Measurements from ENCODE around the gene MAPRE2.
A peak's percentile ranks its signal among the peaks of the same experiment; 100 is the strongest.
"Not testable (repeated sequence)": the region's sequence is repeated elsewhere in the genome, so short reads cannot be mapped to it uniquely, and the experiment has no call there.

Gene MAPRE2

DNA sequence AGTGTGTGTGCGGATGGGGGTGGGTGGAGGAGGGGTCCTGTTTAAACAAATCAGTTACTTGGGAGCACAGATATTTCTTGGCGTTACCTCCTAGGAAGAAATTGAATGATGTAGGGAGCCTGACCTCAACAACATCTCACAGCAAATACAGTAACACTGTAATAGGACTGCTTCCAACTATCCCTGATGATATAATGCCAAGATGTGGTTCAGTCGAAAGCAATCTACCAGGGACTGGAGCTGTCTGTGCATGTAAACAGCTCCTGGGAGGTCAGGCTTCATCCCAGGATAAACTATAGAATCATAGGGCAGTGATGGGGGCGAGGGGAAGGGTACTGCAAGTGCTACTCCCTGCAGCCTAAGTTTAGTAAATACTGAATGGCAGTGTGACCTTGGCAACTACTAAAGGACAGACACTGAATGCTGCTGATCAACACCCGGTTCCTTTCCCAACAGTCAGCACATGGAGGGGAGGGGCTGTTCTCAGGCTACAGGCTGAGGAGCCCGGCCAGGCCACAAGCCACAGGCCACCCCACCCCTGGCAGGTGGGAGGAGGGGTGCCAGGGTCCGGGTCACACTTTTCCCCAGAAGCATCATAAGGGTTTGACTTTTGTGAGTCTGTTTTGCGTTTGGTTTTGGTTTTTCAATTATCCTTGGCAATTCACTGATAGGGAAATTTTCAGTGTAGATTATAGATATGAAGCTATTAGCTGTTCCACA lies 114.3 kb downstream of the MAPRE2 start:
- H3K9me3 Mint-ChIP-seq: no peaks in the 10 kb centered on the region
- ATAC-seq (no peak), DNase-seq (no peak)
- H3K4me1 Mint-ChIP-seq: peaks cover 39% of the 10 kb centered on the region
- H3K4me3 Mint-ChIP-seq: no peak overlapping the region
- H3K27ac Mint-ChIP-seq: no peak overlapping the region
- H3K27me3 Mint-ChIP-seq: no peaks in the 10 kb centered on the region

GRCh38 chr18:35157181-35157580 lies 116.0 kb downstream of the MAPRE2 start:
- DNase-seq (no peak), ATAC-seq (no peak)
- no peaks in the 10 kb centered on the region for H3K27me3 Mint-ChIP-seq
- peaks cover 39% of the 10 kb centered on the region for H3K4me1 Mint-ChIP-seq
- H3K9me3 Mint-ChIP-seq: no peaks in the 10 kb centered on the region
- no peak overlapping the region for H3K27ac Mint-ChIP-seq
- no peak overlapping the region for H3K4me3 Mint-ChIP-seq

- DNase-seq (peak; percentile 12 to 50), ATAC-seq (peak; percentile 90)
- Mint-ChIP-seq H3K4me3 (peak overlapping the region; percentile 42 to 62), H3K4me1 (peaks cover 34% of the 10 kb centered on the region), H3K27ac (peak overlapping the region; percentile 96 to 99), H3K9me3 (no peaks in the 10 kb centered on the region), H3K27me3 (peaks cover 2% of the 10 kb centered on the region)
These were observed 117.7 kb downstream of the MAPRE2 start for GRCh38 chr18:35158728-35159450.

DNA sequence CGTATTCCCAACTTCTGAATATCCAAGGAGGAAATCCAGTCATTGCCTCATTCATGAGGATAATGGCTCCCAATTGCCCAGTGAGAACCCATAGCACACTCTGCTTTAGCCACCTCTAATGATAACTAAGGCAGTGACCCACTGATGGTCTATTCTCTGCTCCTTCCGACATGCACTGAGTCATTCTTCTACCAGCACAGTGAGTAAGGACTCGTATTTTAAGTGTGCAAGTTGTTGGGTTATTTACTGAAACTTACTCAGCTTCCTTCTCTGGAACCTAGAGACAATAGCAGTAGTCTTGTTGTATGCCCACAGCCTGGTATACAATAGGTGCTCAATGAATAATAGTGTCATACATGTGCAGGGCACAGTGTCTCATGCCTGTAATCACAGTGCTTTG lies 118.6 kb downstream of the MAPRE2 start:
- H3K4me3 Mint-ChIP-seq: peak overlapping the region; percentile 29 to 76
- peak; percentile 88 for ATAC-seq
- peak overlapping the region; percentile 96 to 99 for H3K27ac Mint-ChIP-seq

DNA sequence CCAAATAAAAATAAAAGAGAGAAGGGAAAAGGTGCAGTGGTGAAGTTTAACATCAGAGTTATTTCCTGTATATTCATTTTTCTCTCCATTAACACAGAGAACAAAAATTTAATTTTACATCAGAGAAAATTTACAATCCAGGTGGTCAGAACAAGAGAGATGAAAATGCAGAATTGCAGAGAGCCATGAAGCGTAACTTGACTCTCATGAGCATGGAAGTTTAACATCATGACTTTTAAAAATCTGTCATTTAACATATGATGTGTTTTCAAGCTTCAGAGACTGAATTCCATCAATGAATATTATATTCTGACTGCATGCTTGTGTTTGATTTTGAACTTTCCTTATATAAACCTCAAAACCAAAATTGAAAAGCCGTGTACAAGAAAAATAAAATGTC lies 120.3 kb downstream of the MAPRE2 start:
- H3K9me3 Mint-ChIP-seq: no peaks in the 10 kb centered on the region
- H3K27me3 Mint-ChIP-seq: peaks cover 7% of the 10 kb centered on the region
- no peak for ATAC-seq
- no peak overlapping the region for H3K27ac Mint-ChIP-seq
- no peak for DNase-seq
- no peak overlapping the region for H3K4me3 Mint-ChIP-seq
- H3K4me1 Mint-ChIP-seq: peaks cover 26% of the 10 kb centered on the region

More for the DNA sequence above, 118.6 kb downstream of the MAPRE2 start:
- H3K27me3 Mint-ChIP-seq: peaks cover 7% of the 10 kb centered on the region
- H3K4me1 Mint-ChIP-seq: peaks cover 26% of the 10 kb centered on the region
- peak in 1 of 2 donors; percentile 25 for DNase-seq
- no peaks in the 10 kb centered on the region for H3K9me3 Mint-ChIP-seq

DNA sequence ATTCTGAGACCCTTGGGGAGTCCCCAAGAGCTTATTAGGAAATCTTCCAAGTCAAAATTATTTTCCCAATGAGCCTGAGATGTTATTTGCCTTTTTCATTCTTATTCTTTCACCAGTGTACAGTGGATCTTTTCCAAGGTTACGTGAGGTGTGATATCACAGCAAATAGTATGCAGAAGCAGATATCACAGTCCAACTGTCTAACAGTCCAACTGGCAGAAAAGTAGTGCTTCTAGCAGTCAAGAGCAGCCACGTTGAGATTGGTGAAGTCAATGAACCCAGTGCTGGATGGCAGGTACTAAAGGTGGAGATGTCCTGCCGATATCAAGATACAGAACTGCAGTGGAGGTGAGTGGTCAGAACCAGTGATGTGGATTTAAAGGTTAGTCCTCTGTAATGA lies 120.7 kb downstream of the MAPRE2 start:
- DNase-seq (no peak), ATAC-seq (no peak)
- H3K9me3 Mint-ChIP-seq: no peaks in the 10 kb centered on the region
- no peak overlapping the region for H3K27ac Mint-ChIP-seq
- H3K4me1 Mint-ChIP-seq: peaks cover 22% of the 10 kb centered on the region
- peaks cover 7% of the 10 kb centered on the region for H3K27me3 Mint-ChIP-seq
- H3K4me3 Mint-ChIP-seq: no peak overlapping the region

DNA sequence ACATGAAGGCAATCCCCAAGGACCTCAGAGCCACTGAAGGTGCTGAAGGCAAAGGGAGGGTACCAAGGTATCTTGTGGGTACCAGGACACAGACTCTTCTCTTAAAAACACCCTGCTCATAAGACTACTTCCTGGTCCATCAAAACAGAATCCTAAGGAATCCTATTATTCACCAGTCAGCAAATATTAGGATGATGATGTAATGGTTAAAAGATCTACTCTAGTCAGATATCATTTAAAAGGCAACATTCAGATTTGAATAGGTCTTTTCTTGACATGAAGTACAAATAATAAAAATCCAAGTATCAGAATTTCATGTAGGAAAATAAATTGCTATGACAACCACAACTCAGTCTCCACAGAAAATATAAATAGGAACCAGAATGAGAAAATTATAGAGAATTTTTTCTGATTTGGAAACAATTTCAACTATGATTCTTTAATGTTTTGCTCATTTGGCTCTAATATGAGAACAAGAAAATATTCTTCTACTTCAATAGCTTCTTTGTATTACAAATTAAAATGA lies 121.9 kb downstream of the MAPRE2 start:
- DNase-seq (no peak), ATAC-seq (no peak)
- H3K9me3 Mint-ChIP-seq: no peaks in the 10 kb centered on the region
- peaks cover 7% of the 10 kb centered on the region for H3K27me3 Mint-ChIP-seq
- H3K27ac Mint-ChIP-seq: no peak overlapping the region
- H3K4me1 Mint-ChIP-seq: peaks cover 19% of the 10 kb centered on the region
- no peak overlapping the region for H3K4me3 Mint-ChIP-seq

- ATAC-seq (no peak), DNase-seq (no peak)
- Mint-ChIP-seq H3K4me1 (peaks cover 12% of the 10 kb centered on the region), H3K4me3 (no peak overlapping the region), H3K27ac (no peak overlapping the region), H3K9me3 (no peaks in the 10 kb centered on the region), H3K27me3 (peaks cover 7% of the 10 kb centered on the region)
These were observed 122.5 kb downstream of the MAPRE2 start for GRCh38 chr18:35163721-35164120.

GRCh38 chr18:35164133-35164532 lies 122.9 kb downstream of the MAPRE2 start:
- Mint-ChIP-seq H3K9me3 (no peaks in the 10 kb centered on the region), H3K4me3 (no peak overlapping the region), H3K27me3 (peaks cover 7% of the 10 kb centered on the region), H3K27ac (no peak overlapping the region), H3K4me1 (peaks cover 8% of the 10 kb centered on the region)
- DNase-seq (no peak), ATAC-seq (no peak)

GRCh38 chr18:35167332-35167731 lies 126.1 kb downstream of the MAPRE2 start:
- DNase-seq (no peak), ATAC-seq (no peak)
- H3K27ac Mint-ChIP-seq: no peak overlapping the region
- peaks cover 0 to 11% of the 10 kb centered on the region in 2 donors for H3K9me3 Mint-ChIP-seq
- peaks cover 6% of the 10 kb centered on the region for H3K4me1 Mint-ChIP-seq
- peaks cover 7% of the 10 kb centered on the region for H3K27me3 Mint-ChIP-seq
- H3K4me3 Mint-ChIP-seq: no peak overlapping the region

GRCh38 chr18:35167857-35168256 lies 126.6 kb downstream of the MAPRE2 start:
- Mint-ChIP-seq H3K27me3 (peaks cover 7% of the 10 kb centered on the region), H3K9me3 (peaks cover 0 to 11% of the 10 kb centered on the region in 2 donors), H3K4me3 (no peak overlapping the region), H3K4me1 (peaks cover 6% of the 10 kb centered on the region), H3K27ac (no peak overlapping the region)
- DNase-seq (no peak), ATAC-seq (no peak)

- peaks cover 0 to 11% of the 10 kb centered on the region in 2 donors for H3K9me3 Mint-ChIP-seq
- ATAC-seq, H3K4me3 Mint-ChIP-seq, H3K27me3 Mint-ChIP-seq, H3K27ac Mint-ChIP-seq, H3K4me1 Mint-ChIP-seq, DNase-seq: not testable (repeated sequence)
These were observed 129.1 kb downstream of the MAPRE2 start for GRCh38 chr18:35170323-35170722.

- no peak overlapping the region for H3K27ac Mint-ChIP-seq
- peaks cover 6% of the 10 kb centered on the region for H3K4me1 Mint-ChIP-seq
- no peaks in the 10 kb centered on the region for H3K27me3 Mint-ChIP-seq
- H3K9me3 Mint-ChIP-seq: peaks cover 0 to 11% of the 10 kb centered on the region in 2 donors
- DNase-seq (no peak), ATAC-seq (no peak)
- no peak overlapping the region for H3K4me3 Mint-ChIP-seq
These were observed 130.2 kb downstream of the MAPRE2 start for GRCh38 chr18:35171315-35171987.

- ATAC-seq: no peak
- H3K27me3 Mint-ChIP-seq: no peaks in the 10 kb centered on the region
- H3K27ac Mint-ChIP-seq: no peak overlapping the region
- DNase-seq: no peak
- peaks cover 0 to 11% of the 10 kb centered on the region in 2 donors for H3K9me3 Mint-ChIP-seq
- peaks cover 6% of the 10 kb centered on the region for H3K4me1 Mint-ChIP-seq
- no peak overlapping the region for H3K4me3 Mint-ChIP-seq
These were observed 130.8 kb downstream of the MAPRE2 start for GRCh38 chr18:35172009-35172408.

DNA sequence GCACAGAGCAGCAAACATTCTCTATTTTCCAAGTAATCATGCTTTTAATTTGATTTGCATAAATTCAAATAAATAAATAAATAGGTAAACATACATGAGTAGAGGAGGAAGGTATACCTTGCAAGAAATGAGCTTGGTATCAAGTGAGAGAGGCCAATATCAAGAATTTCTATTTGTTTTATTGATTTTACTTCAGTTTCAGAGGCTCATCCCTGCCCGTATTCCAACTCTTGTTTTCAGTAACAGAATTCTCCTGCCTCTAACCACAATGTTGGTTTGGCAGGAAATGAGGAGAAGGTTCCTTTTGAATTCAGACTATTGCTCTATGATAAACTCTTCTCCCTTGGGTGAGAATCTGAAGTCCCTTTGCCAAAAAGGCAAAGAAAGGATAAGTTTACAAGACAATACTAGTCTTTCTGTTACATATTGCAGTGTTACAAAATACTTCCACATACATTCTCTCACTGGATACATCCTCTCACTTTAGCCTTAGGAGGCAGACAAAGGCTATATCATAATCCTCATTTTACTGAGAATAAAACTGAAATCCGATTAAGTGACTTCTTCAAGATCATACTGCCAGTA lies 131.3 kb downstream of the MAPRE2 start:
- H3K27ac Mint-ChIP-seq: no peak overlapping the region
- DNase-seq (no peak), ATAC-seq (no peak)
- no peaks in the 10 kb centered on the region for H3K27me3 Mint-ChIP-seq
- peaks cover 0 to 11% of the 10 kb centered on the region in 2 donors for H3K9me3 Mint-ChIP-seq
- H3K4me1 Mint-ChIP-seq: peaks cover 6% of the 10 kb centered on the region
- no peak overlapping the region for H3K4me3 Mint-ChIP-seq
